Fibroblast of skin of back (primary cell): Measurements from ENCODE around the gene UGCG.
"Not testable (repeated sequence)": the region's sequence is repeated elsewhere in the genome, so short reads cannot be mapped to it uniquely, and the experiment has no call there.

ENCODE experiments used
- DNase-seq: peaks from one replicate; pipeline ENCODE4 v3.0.0-alpha.2; 2013

The UGCG gene

DNA sequence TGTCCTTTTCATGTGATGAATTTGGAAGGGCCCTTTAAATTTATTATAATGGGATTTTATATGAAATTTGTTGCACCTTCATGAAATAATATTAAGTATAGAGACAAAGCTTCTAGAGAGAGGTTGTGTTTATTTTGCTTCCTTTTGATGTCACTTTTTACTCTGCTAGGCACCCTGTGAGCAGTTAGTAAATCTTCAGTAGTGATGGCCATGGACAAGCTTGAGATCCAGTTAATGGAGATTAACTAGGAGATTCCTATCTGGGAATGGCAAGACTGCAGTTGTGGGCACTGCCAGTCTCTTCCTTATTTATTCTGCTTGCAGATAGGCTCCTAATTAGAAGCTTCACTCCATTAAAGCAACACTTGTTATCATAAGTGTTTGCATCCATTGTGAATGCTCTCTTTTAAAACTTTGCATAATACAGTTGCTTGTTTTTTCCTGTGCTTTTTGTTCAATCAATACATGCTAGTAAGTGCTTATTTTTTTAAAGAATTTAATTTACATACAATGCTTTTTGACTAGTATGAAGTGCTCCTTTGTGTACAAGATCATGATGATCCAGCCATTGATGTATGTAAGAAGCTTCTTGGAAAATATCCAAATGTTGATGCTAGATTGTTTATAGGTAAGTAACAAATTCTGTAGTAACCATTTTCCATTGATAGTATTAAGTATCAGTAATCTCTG, 25.9 kb downstream of the UGCG start:
- DNase-seq, result no peak

DNA sequence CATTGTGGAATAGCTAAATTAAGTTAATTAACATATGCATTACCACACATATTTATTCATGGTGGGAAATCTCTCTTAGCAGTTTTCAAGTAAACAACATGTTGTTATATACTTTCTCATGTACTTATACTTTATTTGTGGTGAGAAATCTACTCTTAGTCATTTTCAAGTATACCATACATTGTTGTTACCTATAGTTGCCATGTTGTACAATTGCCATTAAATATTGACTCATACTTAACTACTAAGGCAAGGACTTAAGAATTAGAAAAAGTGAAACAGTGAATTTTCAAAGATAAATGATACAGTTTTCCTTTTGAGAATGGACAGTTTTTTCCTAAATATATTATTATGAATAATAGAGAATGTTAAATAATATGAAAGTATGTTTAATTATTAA, 27.7 kb downstream of the UGCG start:
- DNase-seq, result no peak

DNA sequence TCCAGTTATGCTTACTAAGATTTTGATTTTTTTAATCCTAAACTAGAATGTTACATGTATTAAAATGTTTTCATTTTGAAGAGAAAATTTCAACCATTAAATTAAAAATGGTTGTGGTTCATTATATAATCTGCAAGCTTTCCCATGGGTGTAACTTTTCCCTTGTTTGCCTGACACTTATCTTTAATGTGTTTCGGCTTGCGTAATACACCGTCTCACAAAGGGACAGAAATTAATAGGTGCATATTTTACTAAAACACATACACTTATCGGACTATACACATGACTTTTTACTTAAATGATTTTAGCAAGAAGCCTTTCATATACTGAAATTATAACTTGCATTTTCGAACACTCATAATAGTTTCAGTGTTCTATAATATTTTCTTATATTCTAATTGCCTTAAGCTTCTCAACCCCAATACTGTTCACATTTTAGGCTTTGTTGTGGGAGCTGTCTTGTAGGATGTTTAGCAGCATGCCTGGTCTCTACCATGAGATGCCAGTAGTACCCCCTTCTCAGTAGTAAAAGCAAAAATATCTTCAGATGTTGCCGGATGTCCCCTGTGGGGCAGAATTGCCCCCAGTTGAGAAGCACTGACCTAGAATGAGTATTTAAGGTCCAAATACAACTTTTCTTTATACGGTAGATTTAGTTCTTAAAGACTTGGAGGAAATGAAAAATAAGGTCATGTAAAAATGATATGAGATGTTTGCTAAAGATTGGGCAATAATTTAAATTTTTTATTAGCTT, 28.6 kb downstream of the UGCG start:
- DNase-seq, result no peak

DNA sequence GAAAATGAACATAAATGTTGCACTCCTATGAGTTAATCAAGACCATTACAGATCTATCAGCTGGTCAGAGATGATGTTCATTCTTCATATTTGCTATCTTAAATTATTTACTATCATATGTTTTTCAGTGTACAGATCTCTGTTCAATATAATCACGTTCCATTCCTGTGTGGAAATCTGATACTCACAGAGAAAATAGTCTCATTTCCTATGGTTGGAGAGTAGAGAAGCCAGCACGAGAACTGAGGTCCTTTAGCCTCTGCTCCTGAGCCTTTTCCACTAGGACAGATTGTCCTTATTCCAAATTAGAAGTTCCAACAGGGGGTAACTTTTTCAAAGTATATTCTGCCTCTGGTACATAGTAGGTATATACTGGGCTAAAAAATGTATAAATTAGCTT, 29.2 kb downstream of the UGCG start:
- DNase-seq, result no peak

DNA sequence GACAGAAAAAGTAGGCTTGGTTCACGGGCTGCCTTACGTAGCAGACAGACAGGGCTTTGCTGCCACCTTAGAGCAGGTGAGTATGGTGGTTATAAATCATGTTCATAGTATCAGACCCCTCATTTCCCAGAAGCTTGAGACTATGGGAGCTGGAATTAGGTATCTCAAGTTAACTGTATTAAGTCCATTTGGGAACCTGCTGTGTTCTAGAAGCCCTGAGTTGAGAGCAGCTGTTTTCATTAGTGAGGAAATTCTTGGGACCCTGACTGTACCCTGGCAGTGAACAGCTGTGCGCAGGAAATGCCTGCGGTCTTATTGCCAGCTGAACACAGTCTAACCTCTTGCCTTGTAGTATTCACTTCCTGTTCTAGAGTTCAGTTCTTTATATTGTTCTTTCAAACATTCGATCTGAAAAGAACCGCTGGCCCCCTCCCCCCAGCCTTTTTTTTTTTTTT, 29.8 kb downstream of the UGCG start:
- peak; percentile 95 for DNase-seq

DNA sequence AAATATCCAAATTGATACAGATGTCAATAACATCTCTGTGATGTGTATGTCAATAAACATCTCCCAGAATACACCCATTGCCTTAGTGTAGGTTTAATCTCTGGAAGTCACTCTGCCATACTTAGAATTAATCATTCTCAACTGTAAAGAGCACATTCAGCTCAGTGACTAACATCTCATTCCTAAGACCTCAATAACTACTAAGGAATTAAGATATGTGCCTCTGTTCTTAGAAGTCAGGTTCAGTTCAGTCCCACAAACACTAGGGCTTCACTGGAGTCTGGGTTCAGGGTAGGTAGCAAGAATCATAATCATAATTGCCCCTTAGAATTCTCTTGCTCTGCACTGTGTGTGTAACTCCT, 31.7 kb downstream of the UGCG start:
- peak; percentile 82 for DNase-seq

DNA sequence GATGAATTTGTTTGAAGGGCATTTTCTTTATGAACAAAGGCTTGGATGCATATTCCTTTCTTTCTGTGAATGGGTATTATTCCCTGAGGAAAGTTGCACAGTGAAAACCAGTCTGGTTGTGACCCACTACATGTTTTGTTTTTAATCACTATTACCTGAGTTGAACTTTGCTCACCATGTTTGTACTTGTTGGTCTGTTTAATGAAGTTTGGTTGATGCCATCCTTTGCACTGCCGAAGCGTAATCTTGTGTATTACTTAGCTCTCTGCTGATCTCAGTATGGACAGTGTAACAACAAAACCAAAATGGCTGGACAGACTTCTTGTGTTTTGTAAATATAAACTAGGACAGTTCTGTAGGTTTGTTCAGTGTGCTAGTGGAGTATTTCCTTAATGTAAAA, 38.1 kb downstream of the UGCG start:
- no peak for DNase-seq

DNA sequence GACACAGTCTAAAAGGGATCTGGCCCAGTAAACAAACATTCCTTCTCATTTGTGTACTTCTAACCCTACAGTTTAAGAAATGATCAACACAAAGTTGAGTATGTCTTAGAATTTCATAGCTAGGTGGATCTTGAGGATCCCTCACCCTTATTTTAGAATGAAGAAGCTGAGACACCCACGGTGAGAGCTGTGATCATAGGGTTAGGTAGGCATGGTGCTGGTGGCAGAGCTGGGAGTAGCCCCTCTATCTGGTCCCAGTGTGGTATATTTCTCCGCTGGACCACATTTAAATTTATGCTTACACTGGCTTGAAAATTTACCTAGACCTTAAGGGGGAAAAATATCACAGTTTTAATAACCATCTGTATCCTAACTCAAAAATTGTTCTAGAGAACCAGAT, 39.8 kb downstream of the UGCG start:
- no peak for DNase-seq

DNA sequence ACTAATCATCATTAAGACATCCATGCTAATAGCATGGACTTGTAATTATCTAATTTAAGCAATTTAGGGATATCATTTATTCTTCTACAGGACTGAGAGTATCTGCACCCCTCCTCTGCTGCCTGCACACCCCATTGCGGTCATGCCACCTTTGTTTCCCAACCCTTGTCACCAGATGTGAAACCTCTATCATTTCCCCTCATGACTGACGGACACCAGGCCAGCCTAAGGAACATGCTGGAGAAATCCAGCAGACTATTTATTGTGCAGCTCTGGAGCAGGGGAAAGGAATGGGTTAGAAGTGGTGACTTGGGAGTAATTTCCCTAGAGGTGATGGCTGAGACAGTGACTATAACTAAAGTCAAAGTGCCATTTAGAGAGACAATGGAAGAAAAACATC, 40.7 kb downstream of the UGCG start:
- DNase-seq, result no peak

DNA sequence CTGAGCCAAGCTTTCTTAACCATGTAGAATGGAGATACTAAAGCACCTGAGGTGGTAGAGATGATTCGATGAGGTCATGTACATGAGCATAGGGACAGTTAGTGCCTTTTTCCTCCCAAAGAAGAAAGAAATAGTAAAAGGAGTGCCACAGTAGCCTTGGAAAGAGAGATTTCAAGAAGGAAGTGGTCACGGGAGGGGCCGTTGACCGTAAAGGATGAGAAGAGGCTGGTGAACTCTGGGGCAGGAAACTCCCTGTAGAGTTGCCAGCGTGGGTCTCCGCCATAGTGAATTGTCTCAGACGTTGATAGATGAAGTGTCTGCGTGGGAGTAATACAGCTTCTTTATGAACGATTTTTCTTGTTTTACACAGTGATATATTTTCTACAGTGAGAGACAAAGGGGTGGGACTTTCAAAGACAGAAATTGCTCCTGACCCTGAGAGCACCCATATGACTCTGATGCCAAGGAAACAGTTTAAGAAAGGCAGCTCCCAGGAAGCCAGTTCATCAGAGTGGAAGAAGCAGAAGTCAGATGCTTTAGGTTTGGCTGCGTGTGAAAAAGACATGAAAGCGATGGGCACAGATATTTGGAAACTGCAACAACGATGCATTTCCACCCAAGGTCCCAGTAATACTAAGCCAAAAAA, 41.3 kb downstream of the UGCG start:
- DNase-seq, result no peak

DNA sequence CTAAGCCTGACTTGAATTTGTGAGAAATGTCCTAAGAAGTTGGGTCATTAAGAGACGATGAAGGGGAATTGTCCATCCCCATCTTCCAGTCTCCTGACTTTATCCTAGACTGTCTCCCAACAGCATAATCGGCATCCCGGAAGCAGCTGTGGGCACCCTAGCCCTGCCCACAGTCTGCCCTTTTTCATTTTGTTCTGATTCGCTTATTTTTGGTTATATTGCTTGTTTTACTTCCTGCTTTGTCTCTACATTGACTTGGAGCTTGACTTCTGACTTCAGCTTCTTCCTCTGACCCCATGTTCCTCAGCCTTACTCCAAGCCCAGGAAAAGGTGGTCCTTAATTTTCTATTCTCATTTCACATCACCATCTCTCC, 41.8 kb downstream of the UGCG start:
- no peak for DNase-seq

DNA sequence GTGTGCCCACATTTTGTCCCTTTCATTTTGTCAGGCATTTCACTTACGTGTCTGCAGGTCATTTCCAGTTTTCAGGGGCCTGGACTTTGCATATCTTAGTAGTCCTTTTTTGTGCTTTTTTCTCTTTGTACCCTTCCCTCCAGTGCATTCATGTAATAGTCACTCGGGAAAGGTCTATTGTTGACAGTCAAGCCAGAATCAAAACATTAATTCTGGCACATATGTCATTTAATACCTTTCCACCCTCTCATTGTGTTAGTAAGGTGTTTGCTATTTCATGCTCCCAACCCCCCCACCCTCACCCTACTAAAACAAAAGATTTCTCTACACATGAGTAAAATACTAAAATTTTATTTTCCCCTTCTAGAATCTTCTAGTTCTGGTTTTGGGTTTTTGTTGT, 42.7 kb downstream of the UGCG start:
- DNase-seq, result peak; percentile 30

DNA sequence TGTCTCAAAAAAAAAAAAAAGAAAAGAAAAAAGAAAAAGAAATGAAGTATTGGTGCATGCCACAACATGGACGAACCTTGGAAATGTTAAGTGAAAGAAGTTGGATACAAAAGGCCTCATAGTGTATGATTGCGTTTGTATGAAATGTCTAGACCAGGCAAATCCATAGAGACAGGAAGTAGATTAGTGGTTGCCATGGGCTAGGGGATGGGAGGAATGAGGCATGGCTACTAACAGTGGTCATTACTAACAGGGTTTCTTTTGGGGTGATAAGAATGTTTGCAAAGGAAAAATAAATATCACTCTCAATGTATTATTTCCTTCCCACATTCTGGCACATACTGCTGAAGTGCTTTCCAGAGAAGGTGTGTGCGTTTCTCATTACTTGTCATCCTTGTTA, 44.1 kb downstream of the UGCG start:
- peak; percentile 68 for DNase-seq

DNA sequence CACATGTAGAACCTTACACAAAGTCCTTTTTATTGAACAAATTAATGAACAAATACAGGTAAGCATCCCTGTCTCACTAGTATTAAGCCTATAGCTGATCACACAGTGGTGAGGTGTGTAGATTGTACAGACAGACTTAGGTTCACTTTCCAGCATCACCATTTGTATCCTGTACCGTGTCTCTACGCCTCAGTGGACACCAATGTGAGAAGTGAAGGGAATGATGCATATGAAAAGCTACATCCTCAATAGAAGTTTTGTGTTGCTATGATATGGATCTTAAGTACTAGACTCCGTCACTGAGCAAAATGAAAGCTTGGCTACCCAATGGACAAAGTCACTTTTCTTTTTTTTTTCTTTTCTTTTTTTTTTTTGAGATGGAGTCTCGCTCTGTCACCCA, 46.6 kb downstream of the UGCG start:
- no peak for DNase-seq

DNA sequence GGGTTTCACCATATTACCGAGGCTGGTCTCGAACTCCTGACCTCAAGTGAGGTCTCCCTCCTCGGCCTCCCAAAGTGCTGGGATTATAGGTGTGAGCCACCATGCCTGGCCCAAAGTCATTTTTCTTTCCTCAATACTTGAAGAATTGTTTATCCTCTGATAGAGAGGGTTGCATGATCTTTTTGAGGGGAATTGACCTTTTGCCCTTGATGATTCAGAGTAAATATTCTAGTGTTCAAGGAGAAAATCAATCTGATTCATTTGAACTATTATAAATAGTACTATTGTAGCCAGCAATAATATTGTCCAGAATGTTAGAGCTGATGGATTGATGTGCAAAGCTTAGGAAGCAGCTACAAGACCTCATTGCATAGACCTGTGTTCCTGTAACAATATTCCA, 47.1 kb downstream of the UGCG start:
- DNase-seq, result no peak

DNA sequence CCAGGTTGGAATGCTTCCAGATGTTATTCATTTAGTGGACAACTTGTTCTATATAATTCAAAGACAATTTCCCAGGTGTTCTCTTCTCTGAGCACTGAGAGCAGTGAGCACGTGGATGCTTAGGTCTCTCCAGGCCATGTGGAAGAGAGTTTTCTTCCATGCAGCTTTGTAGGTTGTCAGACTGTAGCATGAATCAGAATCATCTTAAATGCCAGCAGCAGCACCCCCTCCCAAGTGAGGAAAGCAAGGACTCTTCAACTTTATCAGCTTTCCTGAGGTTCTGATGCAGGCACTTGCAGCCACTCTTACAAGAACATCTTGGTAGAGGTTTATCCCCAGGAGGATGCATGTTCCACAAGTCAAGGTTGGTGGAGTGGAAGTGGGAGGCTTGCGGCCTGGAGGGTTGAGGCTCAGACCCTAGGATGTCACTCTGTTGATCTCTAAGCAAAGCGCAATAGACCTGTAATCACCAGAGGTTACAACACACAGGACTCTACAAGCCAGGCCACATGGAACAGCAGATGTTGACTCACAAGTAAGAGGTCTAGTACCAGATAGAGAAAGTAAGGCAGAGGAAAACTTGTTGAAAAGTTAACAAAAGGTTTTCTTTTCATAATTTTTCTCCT, 47.7 kb downstream of the UGCG start:
- no peak for DNase-seq

DNA sequence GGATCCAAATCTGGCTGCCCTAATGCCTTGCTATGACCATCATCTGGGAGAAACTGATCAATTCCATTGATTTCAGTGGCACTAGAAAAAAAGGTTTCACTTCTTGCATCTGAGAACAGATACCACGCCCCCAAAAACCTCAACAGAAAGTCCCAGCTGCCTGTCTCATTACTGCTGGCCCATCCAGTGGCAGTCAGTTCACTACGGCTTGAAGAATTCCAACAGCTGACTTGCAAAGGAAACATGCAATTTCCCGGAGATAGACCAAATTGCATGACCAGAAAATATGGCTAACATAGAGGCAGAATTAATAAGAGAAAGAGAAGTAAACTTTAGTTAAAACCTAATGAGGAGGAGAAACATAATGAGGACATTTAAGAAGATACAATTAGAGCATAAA, 48.6 kb downstream of the UGCG start:
- DNase-seq, result peak; percentile 71

DNA sequence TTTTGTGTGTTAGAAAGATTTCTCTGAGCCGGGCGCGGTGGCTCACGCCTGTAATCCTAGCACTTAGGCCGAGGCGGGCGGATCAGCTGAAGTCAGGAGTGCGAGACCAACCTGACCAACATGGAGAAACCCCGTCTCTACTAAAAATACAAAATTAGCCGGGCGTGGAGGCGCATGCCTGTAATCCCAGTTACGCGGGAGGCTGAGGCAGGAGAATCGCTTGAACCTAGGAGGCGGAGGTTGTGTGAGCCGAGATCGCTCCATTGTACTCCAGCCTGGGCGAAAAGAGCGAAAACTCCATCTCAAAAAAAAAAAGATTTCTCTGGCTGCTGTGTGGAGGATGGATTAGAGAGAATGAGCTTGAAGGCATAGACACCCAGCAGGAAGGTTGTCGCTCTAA, 51.5 kb downstream of the UGCG start:
- DNase-seq, result not testable (repeated sequence)

DNA sequence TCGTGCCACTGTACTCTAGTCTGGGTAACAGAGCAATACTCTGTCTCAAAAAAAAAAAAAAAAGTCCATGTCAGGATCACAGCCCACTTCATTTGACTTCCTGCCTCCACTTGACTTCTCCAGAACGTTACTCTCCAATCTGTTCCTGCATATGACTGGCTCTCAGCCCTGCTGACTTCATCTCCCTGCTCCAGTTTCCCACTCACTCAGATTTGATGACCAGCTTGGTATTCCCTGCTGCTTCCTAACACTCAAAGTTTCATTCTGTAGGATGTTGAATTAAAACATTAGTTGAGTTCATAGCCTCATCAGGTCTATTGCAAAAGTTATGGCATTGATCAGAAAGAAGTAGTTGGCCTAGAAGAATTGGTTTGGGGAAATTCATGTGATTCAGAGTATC, 52.3 kb downstream of the UGCG start:
- DNase-seq, result no peak

DNA sequence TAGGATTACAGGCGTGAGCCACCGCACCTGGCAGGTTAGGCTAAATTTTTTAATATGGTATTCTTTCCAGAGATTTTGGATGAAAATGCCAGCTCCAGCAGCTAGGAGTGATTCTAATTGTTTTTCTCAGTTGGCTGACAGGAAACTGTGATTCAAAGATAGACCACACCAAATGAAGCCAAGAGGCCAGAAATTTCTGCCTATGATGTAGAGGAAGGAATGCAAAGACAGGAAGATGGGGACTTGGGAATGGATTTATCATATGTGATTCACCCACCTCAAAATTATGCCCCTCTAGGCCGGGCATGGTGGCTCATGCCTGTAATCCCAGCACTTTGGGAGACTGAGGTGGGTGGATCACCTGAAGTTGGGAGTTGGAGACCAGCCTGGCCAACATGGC, 53.3 kb downstream of the UGCG start:
- DNase-seq, result peak; percentile 81

DNA sequence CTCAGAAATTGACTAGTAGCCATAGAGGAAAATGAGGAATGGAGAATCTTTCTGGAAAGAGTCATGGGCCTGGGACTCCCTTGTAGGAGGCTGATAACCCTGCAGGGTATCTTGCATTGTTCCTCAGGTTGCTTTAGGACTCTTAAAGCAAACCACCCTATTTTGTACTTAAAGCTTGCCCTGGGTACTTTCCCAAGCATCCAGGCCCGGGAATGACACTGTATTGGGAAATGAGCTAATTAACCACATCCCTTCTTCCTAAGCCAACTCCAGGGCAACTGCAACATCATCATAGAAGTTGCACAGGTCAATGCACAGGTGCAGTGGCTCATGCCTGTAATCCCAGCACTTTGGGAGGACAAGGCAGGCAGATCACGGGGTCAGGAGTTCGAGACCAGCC, 55.9 kb downstream of the UGCG start:
- DNase-seq, result peak; percentile 71

DNA sequence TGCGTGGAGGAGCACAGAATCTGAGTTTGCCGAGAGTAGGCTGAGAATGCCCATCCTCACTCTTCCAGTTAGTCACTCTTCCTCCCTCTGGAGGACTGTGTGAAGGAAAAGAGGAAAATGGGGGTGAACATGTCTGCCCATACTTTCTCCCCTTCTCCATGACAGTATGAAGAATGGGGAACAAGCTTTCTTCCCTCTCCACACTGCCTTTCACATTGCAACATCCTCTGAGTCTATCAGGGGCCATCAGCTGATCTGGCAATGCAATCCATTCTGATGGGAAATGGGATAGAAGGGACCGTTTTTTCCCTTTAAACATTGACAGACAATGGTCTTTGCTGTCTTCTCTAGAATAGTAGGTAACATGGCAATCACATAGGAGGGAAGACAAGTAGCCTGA, 56.8 kb downstream of the UGCG start:
- no peak for DNase-seq

DNA sequence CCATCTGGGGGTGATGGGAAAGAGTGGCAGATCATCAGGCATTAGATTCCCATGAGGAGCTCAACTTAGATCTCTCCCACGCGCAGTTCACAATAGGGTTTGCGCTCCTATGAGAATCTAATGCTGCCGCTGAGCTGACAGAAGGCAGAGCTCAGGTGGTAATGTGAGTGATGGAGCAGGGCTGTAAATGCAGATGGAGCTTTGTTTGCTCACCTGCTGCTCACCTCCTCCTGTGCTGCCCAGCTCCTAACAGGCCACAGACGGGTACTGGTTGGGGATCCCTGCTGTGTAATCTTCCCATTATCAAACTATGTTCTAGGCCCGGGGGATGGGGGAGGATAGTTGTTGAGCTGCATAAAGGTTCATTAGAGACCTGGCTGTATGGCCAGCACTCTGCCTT, 58.4 kb downstream of the UGCG start:
- no peak for DNase-seq
